GM18858 (cell line): ENCODE data around the gene SVEP1.
"Not testable (repeated sequence)": the region's sequence is repeated elsewhere in the genome, so short reads cannot be mapped to it uniquely, and the experiment has no call there.

Source experiments
- ATAC-seq: cut with Tn5 transposase; IDR thresholded peaks from one replicate; pipeline ENCODE4 v1.9.1; 2021; ENCODE audit not compliant: unreplicated experiment

SVEP1 gene

GRCh38 chr9:110447476-110447875 is 132.1 kb downstream of the SVEP1 start:
- ATAC-seq: no peak

- no peak for ATAC-seq
Observed at GRCh38 chr9:110446171-110446570, 133.4 kb downstream of the SVEP1 start.

GRCh38 chr9:110444911-110445310 is 134.6 kb downstream of the SVEP1 start:
- ATAC-seq: no peak

- no peak for ATAC-seq
Observed at GRCh38 chr9:110443866-110444220, 135.7 kb downstream of the SVEP1 start.

GRCh38 chr9:110443146-110443865 is 136.2 kb downstream of the SVEP1 start:
- ATAC-seq: no peak

- no peak for ATAC-seq
Observed at GRCh38 chr9:110440796-110441195, 138.7 kb downstream of the SVEP1 start.

- no peak for ATAC-seq
Observed at GRCh38 chr9:110440172-110440571, 139.4 kb downstream of the SVEP1 start.

GRCh38 chr9:110432253-110432652 is 147.3 kb downstream of the SVEP1 start:
- ATAC-seq: no peak

GRCh38 chr9:110429453-110429852 is 150.1 kb downstream of the SVEP1 start:
- ATAC-seq: no peak

- no peak for ATAC-seq
Observed at GRCh38 chr9:110427497-110428104, 151.9 kb downstream of the SVEP1 start.

- no peak for ATAC-seq
Observed at GRCh38 chr9:110426052-110426709, 153.4 kb downstream of the SVEP1 start.

- no peak for ATAC-seq
Observed at GRCh38 chr9:110414471-110414870, 165.1 kb downstream of the SVEP1 start.

- ATAC-seq: no peak
Observed at GRCh38 chr9:110410961-110411360, 168.6 kb downstream of the SVEP1 start.

GRCh38 chr9:110408598-110408997 is 170.9 kb downstream of the SVEP1 start:
- no peak for ATAC-seq

- ATAC-seq: no peak
Observed at GRCh38 chr9:110405858-110406443, 173.6 kb downstream of the SVEP1 start.

GRCh38 chr9:110404473-110404872 is 175.1 kb downstream of the SVEP1 start:
- ATAC-seq: no peak

GRCh38 chr9:110399983-110400382 is 179.6 kb downstream of the SVEP1 start:
- no peak for ATAC-seq

- ATAC-seq: not testable (repeated sequence)
Observed at GRCh38 chr9:110398992-110399391, 180.5 kb downstream of the SVEP1 start.

- no peak for ATAC-seq
Observed at GRCh38 chr9:110391826-110392485, 187.6 kb downstream of the SVEP1 start.

GRCh38 chr9:110389148-110389750 is 190.3 kb downstream of the SVEP1 start:
- ATAC-seq: no peak

- ATAC-seq: no peak
Observed at GRCh38 chr9:110383491-110383890, 196.1 kb downstream of the SVEP1 start.
